Adipose tissue (tissue), 3 donors: ENCODE data around the gene KLHL3. TPM values are rescaled to one million over a fixed set of nuclear protein-coding genes. Genes with fewer than 3 reads are reported as not detected.

Experiments
- H3K27ac ChIP-seq: one replicate; pipeline ENCODE4 v1.5.1; 2013; ENCODE audit warnings: low read depth, low read length
- WGBS, 3 donors: extraction: QIAGEN DNeasy Blood & Tissue Kit; methylation state at CpG; one replicate each; pipeline ENCODE4 v1.1.7; 2013; 5-methylcytosine and 5-hydroxymethylcytosine counted together
- polyA plus RNA-seq, 3 donors: library from polyadenylated mRNA; stranded (reverse); fragments of 200-250 nt; gene quantifications; one replicate each; pipeline ENCODE4 v1.2.3, GENCODE V29; 2013
- donor health status: healthy with polysubstance abuse.
- donor health status: Bipolar disorder and iron deficiency.
- donor health status: healthy.

The KLHL3 gene
- polyA plus RNA-seq, 3 donors = 0.90 to 3.3 (median 1.7) TPM

DNA sequence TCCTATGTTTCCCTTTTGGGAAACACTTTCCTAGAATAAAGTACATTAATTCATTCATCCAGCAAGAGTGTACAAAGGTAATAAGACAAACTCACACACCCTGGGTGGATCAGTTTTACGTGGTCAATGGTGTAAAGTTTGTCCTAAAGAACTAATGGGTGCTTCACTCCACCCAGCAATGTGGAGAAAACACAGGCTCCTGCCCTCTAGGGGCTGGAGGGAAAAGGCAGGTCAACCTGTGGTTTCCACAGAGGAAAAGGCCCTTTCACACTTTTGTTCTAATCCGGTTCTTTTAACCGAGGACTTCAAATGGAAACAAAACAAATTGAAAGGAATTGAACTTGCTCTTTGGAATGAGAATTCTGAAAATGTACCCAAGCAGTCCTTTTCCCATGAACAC, 155.9 kb downstream of the KLHL3 start:
- H3K27ac ChIP-seq = no peak overlapping the region
- 53 to 59% (median 56%) methylated on average over 3 of the region's 3 CpGs for WGBS, 3 donors

DNA sequence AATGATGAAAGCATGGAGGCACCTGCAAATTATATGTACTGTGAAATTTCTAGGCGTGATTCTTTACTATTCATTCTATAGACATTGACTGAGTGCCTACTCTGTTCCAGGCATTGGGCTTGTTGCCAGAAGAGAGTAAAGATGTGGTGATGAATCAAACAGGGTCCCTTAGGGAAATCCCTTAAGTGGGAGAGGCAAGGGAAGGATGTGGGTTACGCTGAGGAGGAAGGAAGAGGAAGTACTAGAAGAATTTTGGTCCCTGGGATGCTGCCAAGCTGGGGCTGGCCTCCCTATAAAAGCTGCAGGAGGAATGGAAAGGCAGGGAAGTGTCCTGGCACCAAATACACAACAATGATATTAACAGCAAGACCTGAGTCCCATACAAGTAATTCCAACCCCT, 160.0 kb downstream of the KLHL3 start:
- 18 to 36% (median 24%) methylated on average over 2 of the region's 2 CpGs for WGBS, 3 donors
- H3K27ac ChIP-seq = no peak overlapping the region

DNA sequence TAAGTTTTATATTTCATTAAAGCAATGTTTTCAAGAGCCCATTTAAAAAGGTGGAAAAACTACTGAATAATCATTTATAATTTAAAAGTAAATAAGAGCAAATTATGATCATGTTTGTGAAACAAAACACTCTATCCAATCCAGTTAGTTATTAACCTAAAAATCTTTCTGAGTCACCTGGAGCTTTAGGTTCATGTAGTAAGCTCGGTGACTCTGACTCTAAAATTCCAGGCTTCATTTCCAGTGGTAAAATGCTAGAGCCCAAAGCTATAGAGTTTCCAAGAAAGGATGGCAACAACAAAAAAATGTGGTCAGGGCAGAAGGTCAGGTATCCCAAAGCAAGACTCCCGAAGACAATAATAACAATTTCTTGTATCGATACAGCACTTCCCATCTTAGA, 160.7 kb downstream of the KLHL3 start:
- no peak overlapping the region for H3K27ac ChIP-seq
- WGBS, 3 donors = 81 to 83% (median 81%) methylated on average over 3 of the region's 3 CpGs

DNA sequence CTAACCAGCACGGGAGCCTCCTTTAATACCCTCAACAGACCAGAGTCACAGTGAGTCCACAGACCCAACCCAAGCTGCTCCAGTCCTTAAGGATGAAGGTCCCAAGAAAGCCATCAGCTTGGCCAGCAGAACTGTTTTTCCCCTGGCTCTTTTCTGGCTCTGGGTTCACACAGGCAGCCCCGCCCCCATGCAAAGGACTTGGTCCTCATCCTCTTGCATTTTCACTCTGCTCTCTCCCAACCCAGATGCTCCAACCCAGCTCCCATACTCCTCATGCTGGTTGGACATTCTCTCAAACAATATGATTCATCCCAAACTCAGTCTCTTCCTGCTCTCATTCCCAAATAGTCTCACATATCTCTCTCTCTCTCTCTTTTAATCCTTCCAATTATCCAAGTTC, 162.5 kb downstream of the KLHL3 start:
- no peak overlapping the region for H3K27ac ChIP-seq
- WGBS, 3 donors = 67 to 85% (median 83%) methylated on average over 2 of the region's 2 CpGs

DNA sequence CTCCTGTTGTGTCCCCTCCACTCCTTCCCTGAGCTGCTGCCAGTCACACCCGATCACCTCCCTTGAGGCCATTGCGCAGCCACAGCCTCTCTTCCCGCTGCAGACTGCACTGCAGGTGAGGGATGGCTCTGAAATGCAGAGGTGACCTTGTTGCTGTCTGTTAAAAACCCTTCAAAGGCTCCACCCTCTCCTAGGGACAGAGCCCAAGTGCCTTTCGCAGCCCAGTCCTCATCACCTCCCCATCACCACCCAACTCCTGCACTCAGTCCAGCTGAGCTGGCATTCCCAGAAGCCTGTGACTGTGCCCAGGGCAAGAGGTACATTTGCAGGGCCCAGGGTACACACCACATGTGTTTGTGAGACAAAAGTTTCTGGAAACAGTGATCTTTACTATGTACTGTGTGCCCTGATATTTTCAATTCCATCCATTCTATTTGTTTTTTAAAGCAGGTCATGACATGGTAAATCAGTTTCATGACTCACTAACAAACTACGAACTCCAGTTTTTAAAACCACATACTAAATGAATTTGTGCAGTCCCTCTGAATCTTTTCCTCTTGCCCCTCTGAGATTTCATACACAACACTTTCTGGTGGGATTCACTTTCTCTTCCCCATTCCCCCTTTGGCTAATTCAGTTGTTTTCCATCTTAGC, 163.7 kb downstream of the KLHL3 start:
- H3K27ac ChIP-seq = no peak overlapping the region
- WGBS, 3 donors = 83 to 91% (median 90%) methylated on average over 5 of the region's 5 CpGs

DNA sequence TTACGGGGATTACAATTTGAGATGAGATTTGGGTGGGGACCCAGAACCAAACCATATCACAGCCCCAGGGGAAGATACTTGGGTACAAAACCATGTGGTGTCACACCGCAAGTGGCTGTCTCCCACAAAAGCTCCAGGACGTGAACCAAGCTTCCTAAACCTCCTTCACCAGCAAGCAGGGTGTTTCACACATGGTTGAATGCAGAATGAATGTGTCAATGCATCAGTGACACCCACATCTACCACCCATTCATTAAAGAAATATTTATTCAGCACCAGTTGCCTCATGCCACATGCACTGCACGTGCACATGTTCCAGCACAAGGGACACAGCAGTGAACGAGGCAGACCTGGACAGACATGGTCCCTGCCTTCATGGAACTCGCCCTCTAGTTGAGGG, 165.8 kb downstream of the KLHL3 start:
- H3K27ac ChIP-seq = no peak overlapping the region
- WGBS, 3 donors = 87 to 93% (median 91%) methylated on average over 6 of the region's 6 CpGs

Other genes starting within 250 kb of the KLHL3 start
- 10 to 100 TPM in 2 of 3 donors, 1 to 10 TPM in 1; 5.4 to 39.4 (median 14.7) TPM for gene SPOCK1, start 236.8 kb downstream of the KLHL3 start, polyA plus RNA-seq
- gene HNRNPA0, start 18.3 kb upstream of the KLHL3 start, polyA plus RNA-seq = 10 to 100 TPM; 13.2 to 32.3 (median 29.6) TPM
- gene MYOT, start 131.8 kb upstream of the KLHL3 start, polyA plus RNA-seq = under 1 TPM; 0.45 to 0.98 (median 0.55) TPM
- under 1 TPM in 1 of 3 donors, not detected in 2; 0.06 TPM for gene PKD2L2, start 153.4 kb upstream of the KLHL3 start, polyA plus RNA-seq